NT2/D1 (cell line): ENCODE data around the gene PTPRT.

ENCODE experiments used
- SUZ12 ChIP-seq: IDR thresholded peaks from 2 replicates; pipeline ENCODE4 v1.6.1; 2011; ENCODE audit not compliant: insufficient read length, insufficient read depth; ENCODE audit errors: extremely low read depth
- YY1 ChIP-seq: IDR thresholded peaks from 2 replicates; pipeline ENCODE4 v1.6.1; 2011; ENCODE audit not compliant: insufficient read length, insufficient read depth
- ZNF274 ChIP-seq: IDR thresholded peaks from 2 replicates; pipeline ENCODE4 v1.6.1; 2011; ENCODE audit warnings: mild to moderate bottlenecking, low read depth, low read length

- TF ChIP-seq SUZ12 (no peak), YY1 (no peak), ZNF274 (no peak)
These were observed 38.5 kb downstream of the PTPRT start for GRCh38 chr20:43151256-43151655.
